Kidney epithelial cell (primary cell): ENCODE results near the gene SVBP. TPM values are rescaled to one million over a fixed set of nuclear protein-coding genes. Genes with fewer than 3 reads are reported as not detected.

Source experiments
- DNase-seq: peaks from one replicate; pipeline ENCODE4 v3.0.0-alpha.2; 2010; ENCODE audit warnings: low read depth
- H3K27me3 ChIP-seq: 2 replicates; pipeline ENCODE4 v1.6.0; 2011; ENCODE audit warnings: low read length; ENCODE audit not compliant: control insufficient read depth, insufficient read depth
- H3K36me3 ChIP-seq: 2 replicates; pipeline ENCODE4 v1.5.1; 2011; ENCODE audit warnings: low read length; ENCODE audit not compliant: control insufficient read depth, insufficient read depth
- H3K4me3 ChIP-seq: 2 replicates; pipeline ENCODE4 v1.5.1; 2011; ENCODE audit warnings: low read depth, mild to moderate bottlenecking, control low read depth, low read length
- CTCF ChIP-seq: IDR thresholded peaks from 2 replicates; pipeline ENCODE4 v1.5.1; 2011; ENCODE audit warnings: mild to moderate bottlenecking, moderate library complexity, low read length, control low read depth, inconsistent platforms; ENCODE audit not compliant: insufficient read depth, poor library complexity, severe bottlenecking
- total RNA-seq: library from RNA; depleted of rRNA; stranded (reverse); fragments of >200 nt; gene quantifications from 2 replicates; pipeline ENCODE4 v1.2.3, GENCODE V29; 2015

Gene SVBP
- total RNA-seq, 1 donor from 2014 or later, result 39.7 TPM

- Histone ChIP-seq H3K27me3 (no peaks in the 10 kb centered on the region), H3K4me3 (no peak overlapping the region), H3K36me3 (peaks cover 4% of the 10 kb centered on the region)
- peak; percentile 68 for TF ChIP-seq CTCF
- no peak for DNase-seq
Observed at GRCh38 chr1:42777852-42778251, 39.3 kb downstream of the SVBP start.

GRCh38 chr1:42776502-42776901, 40.7 kb downstream of the SVBP start:
- Histone ChIP-seq H3K36me3 (peaks cover 4% of the 10 kb centered on the region), H3K27me3 (no peaks in the 10 kb centered on the region), H3K4me3 (no peak overlapping the region)
- no peak for TF ChIP-seq CTCF
- DNase-seq, result no peak

- Histone ChIP-seq H3K27me3 (no peaks in the 10 kb centered on the region), H3K4me3 (no peak overlapping the region), H3K36me3 (peaks cover 4% of the 10 kb centered on the region)
- DNase-seq, result no peak
- TF ChIP-seq CTCF, result no peak
Observed at GRCh38 chr1:42774928-42775526, 42.2 kb downstream of the SVBP start.

- Histone ChIP-seq H3K27me3 (no peaks in the 10 kb centered on the region), H3K4me3 (no peak overlapping the region), H3K36me3 (peaks cover 4% of the 10 kb centered on the region)
- DNase-seq, result no peak
- TF ChIP-seq CTCF, result no peak
Observed at GRCh38 chr1:42773420-42773819, 43.8 kb downstream of the SVBP start.

GRCh38 chr1:42769811-42770210, 47.4 kb downstream of the SVBP start:
- no peak for DNase-seq
- no peak for TF ChIP-seq CTCF
- Histone ChIP-seq H3K27me3 (no peaks in the 10 kb centered on the region), H3K4me3 (no peak overlapping the region), H3K36me3 (no peaks in the 10 kb centered on the region)

GRCh38 chr1:42768172-42768571, 49.0 kb downstream of the SVBP start:
- DNase-seq, result no peak
- H3K27me3 ChIP-seq, result no peaks in the 10 kb centered on the region
- peak overlapping the region; percentile 96 for H3K4me3 ChIP-seq
- no peaks in the 10 kb centered on the region for H3K36me3 ChIP-seq
- TF ChIP-seq CTCF, result no peak
